ENCODE results near the gene TRIM7. TPM values are rescaled to one million over a fixed set of nuclear protein-coding genes. Genes with fewer than 3 reads are reported as not detected.
"Not testable (repeated sequence)": the region's sequence is repeated elsewhere in the genome, so short reads cannot be mapped to it uniquely, and the experiment has no call there.

Gene TRIM7
- total RNA-seq, 1 experiment from 2014 or later, result 25.8 TPM

- intact Hi-C loops (cut with micrococcal nuclease; ENCODE audit: unreplicated experiment), result no loop called here
- TF ChIP-seq CTCF (IDR thresholded peaks at IDR 0.05) (no peak), REST (IDR thresholded peaks at IDR 0.05; ENCODE audit: insufficient read depth in 1 of 2, low read depth in 2 of 2, low read length in 1 of 2) (no peak), POLR2AphosphoS5 (IDR thresholded peaks at IDR 0.05; ENCODE audit: low read depth, low read length) (no peak), TCF7L2 (IDR thresholded peaks at IDR 0.05; ENCODE audit: low read depth, low read length) (no peak), SIN3A (IDR thresholded peaks at IDR 0.05; ENCODE audit: borderline replicate concordance, insufficient read depth, low read depth, low read length) (no peak)
- Histone ChIP-seq H3K4me1 (ENCODE audit: control insufficient read depth, insufficient read depth, low read length) (no peaks in the 10 kb centered on the region), H3K9me3 (ENCODE audit: control insufficient read depth, insufficient read depth, low read depth, low read length) (no peaks in the 10 kb centered on the region), H3K36me3 (ENCODE audit: control insufficient read depth, insufficient read depth, low read length) (no peaks in the 10 kb centered on the region), H3K27ac (ENCODE audit: low read length) (no peak overlapping the region), H3K4me3 (ENCODE audit: low read depth in 2 of 2, low read length in 2 of 2) (no peak overlapping the region), H3K27me3 (ENCODE audit: control insufficient read depth, insufficient read depth, low read length) (no peaks in the 10 kb centered on the region)
- CTCF ChIA-PET, result no interaction called here
- in situ Hi-C loops (cut with HindIII; ENCODE audit: low pct_unique_long_range_greater_than_20kb, low sequenced_read_pairs), result no loop called here
- ATAC-seq, result no peak
- no TSS peak for BruUV-seq (replicated peaks)
- POLR2A ChIA-PET, result no interaction called here
- no peak for DNase-seq (ENCODE audit: low read depth, low spot score)
These were observed 7.1 kb upstream of the TRIM7 start for GRCh38 chr5:181212080-181212479.

- ChIA-PET POLR2A (no interaction called here), CTCF (no interaction called here)
- ATAC-seq (no peak), DNase-seq (ENCODE audit: low read depth, low spot score) (no peak)
- H3K4me3 ChIP-seq (ENCODE audit: low read depth in 2 of 2, low read length in 2 of 2), result no peak overlapping the region
- no TSS peak for BruUV-seq (replicated peaks)
- H3K27me3 ChIP-seq (ENCODE audit: control insufficient read depth, insufficient read depth, low read length), result no peaks in the 10 kb centered on the region
- 0 out of 2 replicates have a peak, but pooled peaks have one; percentile 22 for TF ChIP-seq CTCF (IDR thresholded peaks at IDR 0.05)
- no peak for TF ChIP-seq SIN3A (IDR thresholded peaks at IDR 0.05; ENCODE audit: borderline replicate concordance, insufficient read depth, low read depth, low read length)
- H3K36me3 ChIP-seq (ENCODE audit: control insufficient read depth, insufficient read depth, low read length), result no peaks in the 10 kb centered on the region
- H3K4me1 ChIP-seq (ENCODE audit: control insufficient read depth, insufficient read depth, low read length), result peaks cover 2% of the 10 kb centered on the region
- intact Hi-C loops (cut with micrococcal nuclease; ENCODE audit: unreplicated experiment) (no loop called here), in situ Hi-C loops (cut with HindIII; ENCODE audit: low pct_unique_long_range_greater_than_20kb, low sequenced_read_pairs) (no loop called here)
- no peak overlapping the region for H3K27ac ChIP-seq (ENCODE audit: low read length)
- H3K9me3 ChIP-seq (ENCODE audit: control insufficient read depth, insufficient read depth, low read depth, low read length), result no peaks in the 10 kb centered on the region
These were observed 6.2 kb upstream of the TRIM7 start for GRCh38 chr5:181211208-181211607.

GRCh38 chr5:181210698-181211097 lies 5.7 kb upstream of the TRIM7 start:
- POLR2A ChIA-PET; intact Hi-C loops (cut with micrococcal nuclease; ENCODE audit: unreplicated experiment); BruUV-seq (replicated peaks); H3K4me1 ChIP-seq (ENCODE audit: control insufficient read depth, insufficient read depth, low read length); H3K36me3 ChIP-seq (ENCODE audit: control insufficient read depth, insufficient read depth, low read length); H3K4me3 ChIP-seq (ENCODE audit: low read depth in 2 of 2, low read length in 2 of 2); DNase-seq (ENCODE audit: low read depth, low spot score); ATAC-seq; H3K27me3 ChIP-seq (ENCODE audit: control insufficient read depth, insufficient read depth, low read length); H3K9me3 ChIP-seq (ENCODE audit: control insufficient read depth, insufficient read depth, low read depth, low read length); H3K27ac ChIP-seq (ENCODE audit: low read length); CTCF ChIA-PET; in situ Hi-C loops (cut with HindIII; ENCODE audit: low pct_unique_long_range_greater_than_20kb, low sequenced_read_pairs): not testable (repeated sequence)

- DNase-seq (ENCODE audit: low read depth, low spot score); H3K36me3 ChIP-seq (ENCODE audit: control insufficient read depth, insufficient read depth, low read length); intact Hi-C loops (cut with micrococcal nuclease; ENCODE audit: unreplicated experiment); ATAC-seq; POLR2A ChIA-PET; CTCF ChIA-PET; H3K27ac ChIP-seq (ENCODE audit: low read length); in situ Hi-C loops (cut with HindIII; ENCODE audit: low pct_unique_long_range_greater_than_20kb, low sequenced_read_pairs); H3K4me3 ChIP-seq (ENCODE audit: low read depth in 2 of 2, low read length in 2 of 2); H3K9me3 ChIP-seq (ENCODE audit: control insufficient read depth, insufficient read depth, low read depth, low read length); H3K27me3 ChIP-seq (ENCODE audit: control insufficient read depth, insufficient read depth, low read length); BruUV-seq (replicated peaks): not testable (repeated sequence)
- H3K4me1 ChIP-seq (ENCODE audit: control insufficient read depth, insufficient read depth, low read length), result peaks cover 10% of the 10 kb centered on the region
These were observed 5.2 kb upstream of the TRIM7 start for GRCh38 chr5:181210148-181210547.

GRCh38 chr5:181209006-181209405 lies 4.0 kb upstream of the TRIM7 start:
- CTCF ChIA-PET; H3K27ac ChIP-seq (ENCODE audit: low read length); ATAC-seq; BruUV-seq (replicated peaks); DNase-seq (ENCODE audit: low read depth, low spot score); H3K36me3 ChIP-seq (ENCODE audit: control insufficient read depth, insufficient read depth, low read length); H3K27me3 ChIP-seq (ENCODE audit: control insufficient read depth, insufficient read depth, low read length); POLR2A ChIA-PET; intact Hi-C loops (cut with micrococcal nuclease; ENCODE audit: unreplicated experiment); in situ Hi-C loops (cut with HindIII; ENCODE audit: low pct_unique_long_range_greater_than_20kb, low sequenced_read_pairs); H3K4me3 ChIP-seq (ENCODE audit: low read depth in 2 of 2, low read length in 2 of 2); H3K9me3 ChIP-seq (ENCODE audit: control insufficient read depth, insufficient read depth, low read depth, low read length): not testable (repeated sequence)
- peaks cover 10% of the 10 kb centered on the region for H3K4me1 ChIP-seq (ENCODE audit: control insufficient read depth, insufficient read depth, low read length)
